IPS-18c (cell line): ENCODE data around the gene ACAD9.
"Not testable (repeated sequence)": the region's sequence is repeated elsewhere in the genome, so short reads cannot be mapped to it uniquely, and the experiment has no call there.

ENCODE experiments used
- H3K4me3 ChIP-seq: 2 replicates; pipeline ENCODE4 v1.7.0; 2013; ENCODE audit warnings: low read depth, mild to moderate bottlenecking, low read length, moderate library complexity; ENCODE audit not compliant: insufficient read depth
- H3K9me3 ChIP-seq: one replicate; pipeline ENCODE4 v1.6.1; 2013; ENCODE audit warnings: mild to moderate bottlenecking, low read length, moderate library complexity; ENCODE audit not compliant: control insufficient read depth, insufficient read depth

ACAD9 gene

GRCh38 chr3:128914966-128915645 lies 35.7 kb downstream of the ACAD9 start:
- Histone ChIP-seq H3K9me3 (no peaks in the 10 kb centered on the region), H3K4me3 (no peak overlapping the region)

GRCh38 chr3:128917291-128917690 lies 37.9 kb downstream of the ACAD9 start:
- H3K9me3 ChIP-seq: peaks cover 4% of the 10 kb centered on the region
- no peak overlapping the region for H3K4me3 ChIP-seq

- H3K9me3 ChIP-seq: peaks cover 4% of the 10 kb centered on the region
- no peak overlapping the region for H3K4me3 ChIP-seq
Observed at GRCh38 chr3:128919988-128920387, 40.6 kb downstream of the ACAD9 start.

DNA sequence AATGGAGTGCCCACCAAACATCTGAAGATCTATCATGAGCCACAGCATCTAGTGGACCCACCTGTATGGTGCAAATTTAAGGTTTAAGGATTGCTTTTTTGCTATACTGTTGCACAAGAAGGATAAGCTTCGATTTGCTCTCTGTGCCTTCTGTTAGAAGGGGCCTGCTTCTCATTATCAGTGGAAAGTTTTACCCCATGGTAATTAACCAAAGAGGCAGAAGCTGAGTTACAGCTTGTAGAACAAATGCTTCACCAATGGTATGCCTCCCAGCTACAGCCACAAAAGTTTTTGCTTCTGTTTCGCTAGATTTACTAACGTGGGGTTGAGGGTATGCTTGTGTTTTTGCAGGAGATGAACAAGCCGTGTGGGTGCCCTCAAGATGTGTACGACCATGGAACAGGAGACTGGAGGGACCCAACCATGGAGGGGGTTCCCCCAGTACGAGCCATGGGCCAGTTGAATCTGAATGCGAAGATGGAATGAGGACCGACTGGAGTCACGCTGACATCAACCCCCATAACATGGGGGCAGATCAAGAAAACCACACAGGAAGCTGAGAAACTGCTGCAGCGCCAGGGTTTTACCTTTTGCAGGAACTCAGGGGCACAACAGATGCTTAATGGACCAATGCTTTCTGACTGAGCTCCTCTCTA lies 43.5 kb downstream of the ACAD9 start:
- Histone ChIP-seq H3K4me3 (no peak overlapping the region), H3K9me3 (peaks cover 7% of the 10 kb centered on the region)

DNA sequence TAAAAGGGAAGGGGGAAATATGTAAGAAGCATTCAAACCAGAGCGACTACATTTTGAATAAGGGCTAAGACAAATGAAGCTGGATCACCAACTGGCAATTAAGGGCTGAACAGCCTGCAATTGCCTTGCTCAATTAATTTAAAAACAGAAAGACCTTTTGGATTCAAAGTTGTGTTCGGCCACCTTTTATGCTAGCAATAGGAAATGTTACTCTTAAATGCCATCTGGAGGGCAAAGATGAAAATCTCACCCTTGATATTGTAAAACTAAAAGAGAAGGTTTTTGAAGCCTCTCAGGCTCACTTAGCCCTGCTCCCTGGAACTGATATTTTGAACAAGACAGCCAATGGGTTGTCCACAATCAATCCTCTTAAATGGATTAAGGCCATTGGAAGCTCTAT lies 44.2 kb downstream of the ACAD9 start:
- H3K9me3 ChIP-seq: peaks cover 7% of the 10 kb centered on the region
- H3K4me3 ChIP-seq: no peak overlapping the region

- not testable (repeated sequence) for H3K9me3 ChIP-seq
Observed at GRCh38 chr3:128923986-128924385, 44.6 kb downstream of the ACAD9 start.

GRCh38 chr3:128929364-128929763 lies 49.9 kb downstream of the ACAD9 start:
- no peak overlapping the region for H3K4me3 ChIP-seq
- peaks cover 3% of the 10 kb centered on the region for H3K9me3 ChIP-seq

More at GRCh38 chr3:128923986-128924385, 44.6 kb downstream of the ACAD9 start:
- not testable (repeated sequence) for H3K4me3 ChIP-seq

- no peaks in the 10 kb centered on the region for H3K9me3 ChIP-seq
- no peak overlapping the region for H3K4me3 ChIP-seq
Observed at GRCh38 chr3:128931046-128931445, 51.6 kb downstream of the ACAD9 start.

GRCh38 chr3:128932516-128933212 lies 53.2 kb downstream of the ACAD9 start:
- Histone ChIP-seq H3K4me3 (no peak overlapping the region), H3K9me3 (no peaks in the 10 kb centered on the region)

- Histone ChIP-seq H3K9me3 (no peaks in the 10 kb centered on the region), H3K4me3 (no peak overlapping the region)
Observed at GRCh38 chr3:128933213-128933921, 53.9 kb downstream of the ACAD9 start.

- Histone ChIP-seq H3K4me3 (no peak overlapping the region), H3K9me3 (no peaks in the 10 kb centered on the region)
Observed at GRCh38 chr3:128933922-128934253, 54.5 kb downstream of the ACAD9 start.

DNA sequence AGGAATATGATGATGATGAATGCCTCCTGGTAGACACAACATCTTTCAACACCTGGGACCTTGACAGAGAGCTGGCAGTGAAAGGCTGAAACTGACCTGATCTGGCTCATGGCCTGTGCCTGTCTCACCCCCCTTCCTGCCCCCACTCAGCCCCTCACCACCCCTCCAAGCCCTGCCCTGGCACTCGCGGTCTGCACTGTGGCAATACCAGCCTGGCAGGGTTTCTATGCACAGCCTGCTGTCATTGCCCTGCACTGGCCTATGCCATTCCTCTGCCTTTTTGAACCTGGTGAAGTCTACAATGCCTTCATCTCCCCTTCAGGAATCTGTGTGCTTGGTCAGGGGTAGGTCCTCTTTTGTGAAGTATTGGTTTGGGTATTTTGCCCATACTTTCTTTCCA lies 56.5 kb downstream of the ACAD9 start:
- no peaks in the 10 kb centered on the region for H3K9me3 ChIP-seq
- H3K4me3 ChIP-seq: no peak overlapping the region

- Histone ChIP-seq H3K4me3 (no peak overlapping the region), H3K9me3 (no peaks in the 10 kb centered on the region)
Observed at GRCh38 chr3:128936341-128936740, 56.9 kb downstream of the ACAD9 start.

DNA sequence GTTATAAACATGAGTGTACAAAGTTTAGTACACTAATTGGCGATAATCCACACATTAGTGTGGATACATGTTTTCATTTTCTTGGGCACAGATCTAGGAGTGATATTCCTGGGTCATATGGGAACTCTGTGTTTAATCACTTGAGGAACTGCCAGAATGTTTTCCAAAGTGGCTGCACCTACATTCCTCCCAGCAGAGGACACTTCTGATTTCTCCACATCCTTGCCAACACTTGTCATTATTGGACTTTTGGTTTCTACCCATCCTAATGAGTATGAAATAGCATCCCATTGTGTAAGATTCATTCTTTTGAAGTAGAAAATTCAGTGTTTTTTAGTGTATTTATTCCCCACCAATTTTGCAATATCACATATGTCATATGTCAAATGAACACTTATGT lies 60.8 kb downstream of the ACAD9 start:
- no peaks in the 10 kb centered on the region for H3K9me3 ChIP-seq
- no peak overlapping the region for H3K4me3 ChIP-seq

DNA sequence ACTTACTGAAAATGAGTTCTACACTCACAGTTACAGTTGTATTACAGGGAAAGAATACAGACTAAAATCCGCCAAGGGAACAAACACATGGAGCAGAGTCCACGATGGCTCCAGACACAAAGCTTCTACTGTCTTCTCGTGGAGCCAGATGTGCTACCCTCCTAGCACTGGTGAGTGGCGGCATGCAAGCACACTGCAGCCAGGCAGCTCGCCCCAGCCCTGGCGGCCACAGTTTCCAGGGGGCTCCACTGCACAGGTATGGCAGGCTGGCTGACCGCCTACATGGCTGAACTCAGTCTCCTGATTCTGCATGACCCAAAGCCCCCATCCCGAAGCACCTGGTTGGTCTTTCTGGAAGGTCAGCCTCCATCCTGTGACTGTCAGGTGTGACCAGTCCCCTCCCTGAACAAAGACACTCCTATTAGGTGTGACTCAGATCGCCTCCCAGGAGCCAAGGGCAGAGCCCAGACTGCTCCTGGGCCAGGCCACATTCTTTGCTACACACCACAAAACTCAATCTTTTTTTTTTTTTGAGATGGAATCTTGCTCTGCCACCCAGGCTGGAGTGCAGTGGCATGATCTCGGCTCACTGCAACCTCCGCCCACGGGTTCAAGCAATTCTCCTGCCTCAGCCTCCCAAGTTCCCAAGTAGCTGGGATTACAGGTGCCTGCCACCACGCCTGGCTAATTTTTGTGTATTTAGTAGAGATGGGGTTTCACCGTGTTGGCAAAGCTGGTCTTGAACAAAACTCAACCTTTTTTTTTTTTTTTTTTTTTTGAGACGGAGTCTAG lies 62.9 kb downstream of the ACAD9 start:
- Histone ChIP-seq H3K4me3 (no peak overlapping the region), H3K9me3 (no peaks in the 10 kb centered on the region)

DNA sequence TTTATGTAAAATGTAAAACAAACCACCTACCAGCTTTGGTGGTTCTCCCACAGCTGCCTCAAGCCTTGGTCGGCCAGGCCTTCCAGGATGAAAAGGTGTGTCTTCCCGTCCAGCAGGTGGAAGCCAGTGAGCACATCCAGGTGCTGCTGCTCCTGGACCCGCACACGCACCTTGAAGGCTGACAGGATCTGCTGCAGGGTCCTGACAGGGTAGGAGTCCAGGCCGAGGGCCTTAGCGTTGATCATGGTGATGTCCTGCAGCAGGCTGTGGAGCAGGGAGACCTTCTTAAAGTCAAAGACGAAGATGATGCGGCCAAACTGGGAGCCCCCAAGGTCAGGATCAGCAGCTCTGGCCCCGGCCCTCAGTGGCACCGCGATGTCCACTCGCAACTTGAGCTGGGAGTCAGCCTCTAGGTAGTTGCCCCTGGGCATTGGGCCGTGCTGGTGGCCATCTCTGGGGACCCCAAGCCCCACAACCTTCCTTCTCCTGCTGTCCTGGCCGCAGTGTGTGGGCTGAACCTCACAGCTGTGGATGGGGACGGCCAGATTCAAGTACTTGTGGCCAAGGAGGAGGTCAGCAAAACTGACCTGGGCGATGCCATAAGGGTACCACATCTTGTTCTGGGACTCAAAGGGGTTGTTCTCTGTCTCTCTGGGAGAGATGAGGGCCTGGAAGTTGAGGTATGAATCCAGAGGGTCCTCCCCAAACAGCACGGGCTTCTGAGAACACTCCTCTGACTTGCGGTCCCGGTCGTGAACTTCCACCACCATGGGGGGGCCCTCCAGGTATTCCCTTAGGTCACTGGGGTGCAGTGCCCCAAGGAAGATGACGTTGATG lies 65.8 kb downstream of the ACAD9 start:
- Histone ChIP-seq H3K4me3 (no peak overlapping the region), H3K9me3 (no peaks in the 10 kb centered on the region)

DNA sequence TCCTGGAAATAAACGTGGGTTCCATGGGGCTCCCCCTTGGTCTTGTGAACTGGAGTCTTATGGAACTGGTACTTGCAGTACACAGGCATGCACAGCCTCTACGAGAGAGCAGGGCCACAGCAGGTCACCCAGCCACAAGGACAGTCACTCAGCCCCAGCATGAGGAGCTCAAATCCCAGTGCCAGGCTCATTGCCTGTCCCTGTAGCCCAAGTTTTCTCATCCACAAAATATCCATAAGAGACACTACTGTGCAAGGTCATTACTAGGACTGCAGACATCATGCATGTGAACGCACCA lies 66.4 kb downstream of the ACAD9 start:
- Histone ChIP-seq H3K9me3 (no peaks in the 10 kb centered on the region), H3K4me3 (no peak overlapping the region)
